RWPE1 (cell line): ENCODE results near the gene CCDC88C.

Experiments
- CTCF ChIA-PET: fragments of 350-600 bp; sonication (Branson Sonifier 250); formaldehyde crosslinking; extraction: SDS; loops from one replicate; lab custom pipeline; 2021; lab: Yijun Ruan, JAX
- POLR2A ChIA-PET: fragments of 400-600 bp; formaldehyde crosslinking; extraction: SDS; loops from one replicate; lab custom pipeline; 2020; ENCODE audit warnings: antibody characterized with exemption; ENCODE audit not compliant: low non-redundant PET; lab: Yijun Ruan, JAX
- DNase-seq: peaks from one replicate; pipeline ENCODE4 v3.0.0; 2012; ENCODE audit warnings: low spot score
- H3K27ac ChIP-seq: fragments of 450-650 bp; 2 replicates; pipeline ENCODE4 v1.5.1; 2017
- TF ChIP-seq, protein P1 (sequence below): fragments of 450-650 bp; conservative IDR thresholded peaks from 2 replicates; pipeline ENCODE4 v1.5.1; 2017; ENCODE audit warnings: low read depth, mild to moderate bottlenecking

The CCDC88C gene

DNA sequence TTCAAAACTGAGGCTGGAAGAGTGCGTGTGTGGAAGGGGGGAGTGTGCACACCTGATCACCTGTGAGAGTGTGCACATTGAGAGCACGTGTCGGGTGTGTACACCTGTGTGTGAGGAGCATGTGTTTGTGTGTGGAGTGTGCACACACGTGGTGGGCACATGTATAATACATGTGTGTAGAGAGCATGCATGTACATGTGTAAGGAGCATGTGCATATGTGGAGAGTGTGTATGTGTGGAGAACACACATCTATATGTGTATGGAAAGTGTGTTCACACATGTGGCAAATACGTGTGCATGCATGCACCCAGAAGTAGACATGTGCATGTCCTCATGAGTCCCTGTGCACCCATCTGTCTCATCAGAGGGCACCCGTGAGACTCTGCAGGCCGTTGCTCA lies 110.0 kb downstream of the CCDC88C start:
- no peak overlapping the region for H3K27ac ChIP-seq
- ChIA-PET POLR2A (no interaction called here), CTCF (no interaction called here)
- TF ChIP-seq, protein P1, sequence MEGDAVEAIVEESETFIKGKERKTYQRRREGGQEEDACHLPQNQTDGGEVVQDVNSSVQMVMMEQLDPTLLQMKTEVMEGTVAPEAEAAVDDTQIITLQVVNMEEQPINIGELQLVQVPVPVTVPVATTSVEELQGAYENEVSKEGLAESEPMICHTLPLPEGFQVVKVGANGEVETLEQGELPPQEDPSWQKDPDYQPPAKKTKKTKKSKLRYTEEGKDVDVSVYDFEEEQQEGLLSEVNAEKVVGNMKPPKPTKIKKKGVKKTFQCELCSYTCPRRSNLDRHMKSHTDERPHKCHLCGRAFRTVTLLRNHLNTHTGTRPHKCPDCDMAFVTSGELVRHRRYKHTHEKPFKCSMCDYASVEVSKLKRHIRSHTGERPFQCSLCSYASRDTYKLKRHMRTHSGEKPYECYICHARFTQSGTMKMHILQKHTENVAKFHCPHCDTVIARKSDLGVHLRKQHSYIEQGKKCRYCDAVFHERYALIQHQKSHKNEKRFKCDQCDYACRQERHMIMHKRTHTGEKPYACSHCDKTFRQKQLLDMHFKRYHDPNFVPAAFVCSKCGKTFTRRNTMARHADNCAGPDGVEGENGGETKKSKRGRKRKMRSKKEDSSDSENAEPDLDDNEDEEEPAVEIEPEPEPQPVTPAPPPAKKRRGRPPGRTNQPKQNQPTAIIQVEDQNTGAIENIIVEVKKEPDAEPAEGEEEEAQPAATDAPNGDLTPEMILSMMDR, result no peak
- DNase-seq, result no peak

DNA sequence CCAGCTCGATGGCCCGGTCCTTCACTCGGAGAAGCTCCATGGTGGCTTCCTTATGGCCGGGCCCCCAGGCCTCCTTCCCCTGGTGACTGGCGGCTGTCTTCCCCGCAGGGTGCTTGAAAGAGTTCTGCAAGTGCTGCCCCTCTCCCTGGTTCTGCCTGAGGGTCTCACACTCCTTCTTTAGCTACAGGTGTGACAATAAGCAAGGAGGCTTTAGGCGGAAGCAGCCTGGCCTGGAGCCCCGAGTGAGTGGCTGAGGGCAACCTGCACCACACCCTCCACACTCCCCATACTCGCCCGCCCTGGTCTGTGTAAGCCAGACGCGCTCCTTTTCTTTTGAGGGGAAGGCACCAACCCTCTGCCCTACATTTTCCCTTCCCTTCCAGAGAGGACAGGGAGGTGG lies 110.6 kb downstream of the CCDC88C start:
- no peak for DNase-seq
- no peak overlapping the region for H3K27ac ChIP-seq
- TF ChIP-seq, protein P1, result no peak
- POLR2A ChIA-PET, result no interaction called here
- CTCF ChIA-PET, result no interaction called here

DNA sequence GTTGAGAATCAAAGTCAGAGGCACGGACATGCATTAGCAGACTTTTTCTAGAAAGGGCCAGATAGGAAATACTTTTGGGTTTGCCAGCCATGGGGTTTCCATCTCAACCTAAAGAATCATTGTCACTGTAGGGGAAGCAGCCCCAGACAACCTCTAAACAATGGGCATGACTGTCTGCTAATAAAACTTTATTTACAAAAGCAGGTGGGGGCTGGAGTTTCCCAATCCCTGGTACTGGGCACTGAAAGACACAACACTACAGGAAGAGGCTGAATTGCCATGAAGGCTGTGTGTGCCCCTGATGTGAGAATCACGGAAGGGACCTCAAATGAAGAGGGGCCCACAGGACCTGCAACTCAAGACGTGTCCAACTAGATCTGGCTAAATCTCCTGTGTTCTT lies 111.1 kb downstream of the CCDC88C start:
- CTCF ChIA-PET, result no interaction called here
- no peak for DNase-seq
- POLR2A ChIA-PET, result no interaction called here
- H3K27ac ChIP-seq, result no peak overlapping the region
- TF ChIP-seq, protein P1, result no peak

DNA sequence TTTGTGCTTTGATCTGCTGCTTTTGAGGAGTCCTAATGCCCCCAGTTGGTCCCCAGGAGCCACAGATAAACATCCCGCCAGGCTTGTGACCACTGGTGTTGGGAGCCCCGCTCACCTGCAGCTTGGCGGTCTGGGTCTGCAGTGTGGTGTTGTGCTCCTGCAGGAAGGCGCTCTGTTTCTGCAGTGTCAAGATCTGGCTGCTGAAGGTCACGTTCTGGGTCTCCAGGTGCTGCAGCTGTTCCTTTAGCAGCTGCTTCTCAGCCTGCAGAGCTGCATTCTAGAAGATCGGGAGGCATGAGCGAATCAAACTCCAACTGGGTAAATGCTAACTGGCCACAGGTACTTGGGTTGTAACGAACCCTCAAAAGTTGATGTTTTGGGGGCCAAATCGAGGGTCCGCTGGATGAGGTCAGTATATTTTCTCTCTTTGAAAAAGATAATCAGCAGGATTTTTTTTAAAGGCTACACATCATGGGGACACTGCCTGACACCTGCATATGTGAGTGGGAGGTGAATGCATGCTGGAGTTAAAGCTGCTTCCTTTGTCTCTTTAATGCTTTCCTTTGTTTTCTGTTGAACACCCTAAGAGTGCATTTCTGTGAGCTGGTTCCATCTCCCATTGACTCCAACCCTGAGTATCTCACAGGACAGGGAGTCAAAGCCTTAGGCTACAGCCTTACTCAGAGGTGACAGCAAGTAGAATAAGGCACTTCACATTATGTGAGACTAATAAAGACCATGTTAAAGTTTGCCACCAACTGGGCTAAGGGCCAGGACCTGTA lies 111.8 kb downstream of the CCDC88C start:
- ChIA-PET CTCF (no interaction called here), POLR2A (no interaction called here)
- no peak for DNase-seq
- TF ChIP-seq, protein P1, result no peak
- no peak overlapping the region for H3K27ac ChIP-seq

DNA sequence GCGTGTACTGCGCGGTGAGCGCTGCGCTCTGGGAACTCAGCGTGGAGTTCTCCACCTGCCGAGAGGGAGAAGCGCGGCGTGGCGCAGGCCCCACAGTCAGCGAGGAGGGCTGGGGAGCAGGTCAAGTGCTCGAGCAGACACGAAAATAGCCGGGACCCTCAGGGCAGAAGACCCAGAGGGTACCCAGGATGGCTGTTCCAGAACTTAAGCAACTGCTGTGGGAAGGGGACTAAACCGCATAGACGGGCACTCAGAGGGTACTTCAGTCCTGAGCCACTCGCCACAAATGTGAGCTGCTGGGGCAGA lies 113.7 kb downstream of the CCDC88C start:
- POLR2A ChIA-PET, result no interaction called here
- CTCF ChIA-PET, result interaction anchor here (0.6 kb wide), 1 partner anchor 17 kb away, joined by 5 read pairs; no protein-coding TSS in a partner anchor

DNA sequence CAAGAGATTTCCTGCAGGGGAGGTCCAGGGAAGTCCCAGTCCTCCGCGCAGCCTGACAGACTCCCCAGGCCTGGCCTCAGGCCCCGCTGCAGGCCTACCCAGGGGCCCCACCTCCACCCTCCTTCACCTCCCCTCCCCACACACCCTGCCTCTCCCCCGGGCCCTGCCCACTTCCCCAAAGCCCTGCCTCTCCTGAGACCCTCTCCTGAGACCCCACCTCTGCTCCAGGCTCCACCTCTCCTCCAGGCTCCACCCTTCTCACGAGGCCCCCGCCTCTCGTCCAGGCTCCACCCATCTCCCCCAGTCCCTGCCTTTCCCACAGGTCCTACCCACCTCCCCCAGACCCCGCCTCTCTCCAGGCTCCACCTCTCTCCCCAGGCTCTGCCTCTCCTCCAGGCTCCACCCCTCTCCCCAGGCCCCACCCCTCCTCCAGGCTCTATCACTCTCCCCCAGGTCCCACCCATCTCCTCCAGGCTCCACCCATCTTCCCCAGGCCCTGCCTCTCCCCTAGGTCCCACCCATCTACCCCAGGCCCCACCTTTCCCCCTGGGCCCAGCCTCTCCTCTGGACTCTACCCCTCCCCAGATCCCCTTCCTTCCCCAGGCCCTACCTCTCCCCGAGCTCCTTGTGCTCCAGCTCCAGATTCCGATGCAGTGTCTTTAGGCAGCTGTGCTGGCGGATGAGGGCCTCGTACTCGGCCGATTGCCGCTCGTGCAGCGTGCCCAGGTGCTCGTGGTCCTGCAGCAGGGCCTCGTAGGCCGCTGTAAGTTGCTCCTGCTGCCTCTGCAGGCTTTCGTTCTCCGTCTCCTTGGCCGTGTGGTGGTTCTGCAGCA lies 114.3 kb downstream of the CCDC88C start:
- CTCF ChIA-PET, result interaction anchor here (0.6 kb wide), 2 partner anchors 16 to 130 kb away, joined by 3 to 5 read pairs; no protein-coding TSS in a partner anchor

More for the DNA sequence above, 113.7 kb downstream of the CCDC88C start:
- TF ChIP-seq, protein P1, result no peak
- H3K27ac ChIP-seq, result no peak overlapping the region
- no peak for DNase-seq

More for the DNA sequence above, 114.3 kb downstream of the CCDC88C start:
- H3K27ac ChIP-seq, result peak overlapping the region; percentile 24; the same call in 1 of the 2 replicates
- POLR2A ChIA-PET, result no interaction called here
- TF ChIP-seq, protein P1, result no peak
- DNase-seq, result peak; percentile 70
